NOMO-1 treated with DMSO at 0.1 percent for 48 hours (cell line): Measurements from ENCODE around the gene KRT76.
"Not testable (repeated sequence)": the region's sequence is repeated elsewhere in the genome, so short reads cannot be mapped to it uniquely, and the experiment has no call there.

Experiments
- DNase-seq: peaks from one replicate; lab custom pipeline; 2025; ENCODE audit not compliant: unreplicated experiment; lab: John Stamatoyannopoulos, UW

The KRT76 gene

DNA sequence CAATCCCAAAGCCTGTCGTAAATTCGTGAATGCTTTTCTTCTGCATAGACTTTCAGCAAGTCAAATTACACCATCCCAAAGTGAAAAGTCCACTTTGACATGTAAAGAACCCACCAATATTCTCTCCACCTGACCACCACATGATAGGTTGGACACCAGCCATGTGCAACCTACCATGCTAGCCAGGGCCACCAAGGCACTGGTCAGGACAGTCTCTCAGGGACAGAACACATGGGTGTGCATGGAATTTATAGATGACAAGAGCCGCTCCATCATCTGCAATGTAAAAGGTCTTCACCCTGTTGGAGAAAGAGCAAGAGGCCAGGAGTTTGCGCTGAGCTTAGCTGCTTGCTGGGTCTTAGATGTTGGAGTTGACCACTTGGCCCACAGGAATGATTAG is 5.4 kb upstream of the KRT76 start:
- no peak for DNase-seq

DNA sequence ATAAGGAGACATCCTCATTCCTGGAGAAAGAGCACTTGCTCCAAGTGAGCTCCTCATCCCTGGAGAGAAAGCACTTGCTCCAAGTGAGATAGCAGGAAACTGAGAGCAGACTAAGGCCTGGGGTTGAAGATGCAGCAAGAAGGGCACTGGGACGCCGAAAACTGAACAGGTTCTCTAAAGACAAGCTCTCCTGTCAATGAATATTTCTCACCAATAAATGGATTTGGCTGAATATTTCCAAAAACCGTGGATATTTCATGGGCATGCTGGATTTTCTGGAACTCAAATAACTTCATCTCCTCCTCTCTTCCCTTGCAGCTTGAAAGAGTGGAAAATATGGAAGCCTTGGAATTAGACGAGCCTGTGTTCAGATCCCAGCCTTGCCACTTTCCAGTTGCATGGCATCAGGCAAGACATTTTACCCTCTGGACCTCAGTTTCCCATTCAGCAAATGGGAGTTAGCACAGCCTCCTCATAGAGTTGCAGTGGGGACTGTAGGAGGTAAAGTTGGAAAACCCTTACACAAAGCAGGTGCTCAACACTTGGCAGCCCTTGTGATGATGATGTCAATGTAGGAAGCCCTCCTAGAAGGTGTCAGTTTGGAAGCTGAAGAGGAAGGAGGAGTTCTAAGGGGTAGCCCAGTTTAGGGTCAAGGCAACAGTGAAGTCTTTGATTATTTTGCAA is 4.4 kb upstream of the KRT76 start:
- no peak for DNase-seq

DNA sequence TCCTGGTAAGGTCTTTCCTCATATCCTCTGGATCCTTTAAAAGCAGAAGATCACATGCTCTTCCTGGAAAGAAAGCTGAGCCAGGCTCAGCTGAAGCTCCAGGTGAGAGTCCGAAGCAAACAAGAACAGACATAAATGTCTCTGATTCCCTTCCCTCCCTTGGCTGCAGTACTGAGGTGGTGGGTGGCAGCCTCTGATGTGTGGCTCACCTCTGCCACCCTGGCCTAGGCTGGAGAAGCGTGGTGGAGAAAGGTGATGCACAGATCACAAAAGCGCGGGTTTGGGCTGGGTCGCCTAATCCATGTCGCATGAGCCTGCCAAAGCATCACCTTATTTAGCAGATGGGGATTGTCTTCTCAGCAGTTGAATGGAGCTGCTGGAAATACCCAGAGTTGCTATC is 2.8 kb upstream of the KRT76 start:
- DNase-seq, result no peak

DNA sequence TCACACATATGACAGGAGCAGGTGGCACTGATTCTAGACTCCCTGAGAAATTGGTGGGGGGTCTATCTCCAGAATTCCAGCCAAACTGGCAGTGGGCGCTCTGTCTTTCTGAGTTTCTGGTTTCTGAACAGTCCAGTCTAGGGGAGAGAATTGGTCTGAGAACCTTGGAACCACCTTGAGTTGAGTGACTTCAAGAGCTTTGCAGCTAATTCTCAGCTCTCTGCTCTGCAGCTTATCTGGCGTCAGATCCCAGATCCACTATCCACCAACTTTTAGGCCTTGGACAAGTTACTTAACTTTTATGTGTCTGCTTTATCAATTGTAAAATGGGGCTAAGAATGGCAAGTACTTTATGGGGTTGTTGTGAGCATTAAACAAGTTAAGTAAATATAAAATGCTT is 1.7 kb upstream of the KRT76 start:
- DNase-seq, result no peak

DNA sequence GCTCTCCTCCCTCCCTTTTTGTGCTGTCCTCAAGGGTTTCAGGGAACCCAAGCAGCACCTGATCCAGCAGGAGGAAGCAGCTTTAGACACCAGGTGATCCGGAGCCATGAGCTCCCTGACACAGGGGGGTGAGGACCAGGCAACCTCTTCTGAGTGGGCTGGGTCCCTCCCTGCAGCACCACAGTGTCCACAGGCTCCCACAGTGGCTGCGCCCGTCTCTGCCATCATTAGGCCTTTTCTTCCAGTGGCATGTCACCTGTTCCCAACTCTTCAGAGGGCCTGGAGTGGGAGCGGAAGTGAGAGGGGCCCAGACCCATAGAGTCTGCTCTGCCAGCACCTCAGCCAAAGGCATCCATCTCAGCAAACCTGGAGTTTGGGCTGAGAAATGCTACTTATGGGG is 421 bp upstream of the KRT76 start:
- DNase-seq, result no peak

- DNase-seq, result no peak
Measured at GRCh38 chr12:52776435-52776834, 710 bp downstream of the KRT76 start.

DNA sequence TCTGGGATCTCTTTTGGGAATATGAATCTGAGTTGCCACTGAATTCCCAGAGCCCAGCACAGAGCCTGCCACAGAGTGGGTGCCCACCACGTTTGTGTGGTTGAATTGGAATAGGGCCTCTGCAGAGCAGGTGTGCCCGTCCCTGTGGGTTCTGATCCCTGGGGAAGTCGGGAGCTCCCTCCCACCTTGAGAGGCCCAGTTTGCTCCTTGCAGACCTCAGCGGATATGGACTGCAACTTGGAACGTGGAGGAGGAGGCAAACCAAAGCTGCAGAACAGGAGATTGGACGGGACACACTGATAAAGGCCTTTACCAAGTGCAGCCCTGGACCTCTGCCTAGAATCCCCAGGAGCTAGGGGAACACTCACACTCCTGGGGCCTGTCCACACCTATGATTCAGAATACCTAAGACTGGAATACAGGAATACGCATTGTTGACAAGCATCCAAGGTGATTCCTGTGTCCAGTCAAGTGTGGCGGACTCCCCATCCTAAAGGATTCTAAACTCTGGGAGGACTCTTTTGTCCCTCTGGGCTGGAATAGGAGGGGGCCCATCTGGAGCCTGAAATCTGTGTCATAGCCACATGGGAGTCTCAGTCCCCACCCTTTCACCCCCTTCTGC is 2.4 kb downstream of the KRT76 start:
- DNase-seq, result no peak

GRCh38 chr12:52772772-52773171 is 4.4 kb downstream of the KRT76 start:
- no peak for DNase-seq

GRCh38 chr12:52772188-52772587 is 5.0 kb downstream of the KRT76 start:
- DNase-seq, result no peak

DNA sequence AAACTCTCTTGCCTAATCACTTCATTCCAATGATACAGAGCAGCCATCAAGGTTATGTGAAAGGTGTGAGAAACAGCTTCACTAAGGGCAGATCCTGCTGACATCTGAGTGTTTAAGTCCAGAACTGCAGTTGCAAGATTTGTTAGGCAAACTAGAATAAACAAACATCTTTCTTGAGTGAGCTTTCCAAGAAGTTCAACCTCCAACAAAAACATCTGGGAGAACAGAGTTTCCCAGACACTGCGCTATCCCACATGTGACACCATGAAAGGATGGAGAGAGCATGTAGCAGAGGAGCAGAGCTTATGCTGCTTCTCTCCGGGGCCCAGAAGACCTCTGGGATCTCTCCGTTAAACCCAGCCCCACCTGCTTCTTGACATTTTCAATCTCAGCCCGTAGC is 5.6 kb downstream of the KRT76 start:
- DNase-seq, result no peak

DNA sequence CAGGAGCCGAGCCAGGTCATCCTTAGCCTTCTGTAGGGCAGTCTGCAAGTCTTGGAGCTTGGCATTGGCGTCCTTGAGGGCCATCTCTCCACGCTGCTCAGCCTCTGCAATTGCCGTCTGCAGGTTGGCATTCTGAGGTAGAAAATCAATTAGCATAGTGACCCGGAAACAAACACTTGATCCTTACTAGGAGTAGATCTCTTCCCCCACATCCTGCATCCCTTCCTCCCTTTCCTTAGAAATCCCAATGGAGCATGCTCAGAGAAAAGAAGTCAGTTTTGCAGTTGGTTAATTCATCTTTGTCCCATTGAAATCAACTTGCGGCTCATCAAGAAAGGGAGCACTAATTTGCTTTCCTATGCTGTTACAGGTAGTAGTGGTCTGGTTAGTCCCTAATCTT is 6.1 kb downstream of the KRT76 start:
- DNase-seq, result no peak

DNA sequence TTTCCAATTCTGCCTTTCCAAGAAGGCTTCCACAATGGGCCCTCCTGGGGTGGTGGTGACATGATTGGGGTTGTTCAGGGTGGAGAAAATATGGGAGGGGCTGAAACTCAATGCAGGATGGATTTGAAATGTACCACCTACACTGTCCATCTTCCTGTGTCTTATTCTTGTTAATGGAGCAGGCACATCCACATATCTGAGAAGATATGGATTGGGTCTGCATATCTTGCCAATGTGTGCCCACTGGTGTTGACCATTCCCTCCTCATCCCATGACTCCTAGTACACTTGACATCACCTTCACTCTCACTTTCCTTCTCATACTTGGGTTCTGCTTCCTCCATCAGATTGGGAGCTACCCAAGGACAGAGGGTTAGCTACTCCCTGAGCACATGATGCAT is 7.2 kb downstream of the KRT76 start:
- no peak for DNase-seq

- no peak for DNase-seq
Measured at GRCh38 chr12:52769354-52769753, 7.8 kb downstream of the KRT76 start.

DNA sequence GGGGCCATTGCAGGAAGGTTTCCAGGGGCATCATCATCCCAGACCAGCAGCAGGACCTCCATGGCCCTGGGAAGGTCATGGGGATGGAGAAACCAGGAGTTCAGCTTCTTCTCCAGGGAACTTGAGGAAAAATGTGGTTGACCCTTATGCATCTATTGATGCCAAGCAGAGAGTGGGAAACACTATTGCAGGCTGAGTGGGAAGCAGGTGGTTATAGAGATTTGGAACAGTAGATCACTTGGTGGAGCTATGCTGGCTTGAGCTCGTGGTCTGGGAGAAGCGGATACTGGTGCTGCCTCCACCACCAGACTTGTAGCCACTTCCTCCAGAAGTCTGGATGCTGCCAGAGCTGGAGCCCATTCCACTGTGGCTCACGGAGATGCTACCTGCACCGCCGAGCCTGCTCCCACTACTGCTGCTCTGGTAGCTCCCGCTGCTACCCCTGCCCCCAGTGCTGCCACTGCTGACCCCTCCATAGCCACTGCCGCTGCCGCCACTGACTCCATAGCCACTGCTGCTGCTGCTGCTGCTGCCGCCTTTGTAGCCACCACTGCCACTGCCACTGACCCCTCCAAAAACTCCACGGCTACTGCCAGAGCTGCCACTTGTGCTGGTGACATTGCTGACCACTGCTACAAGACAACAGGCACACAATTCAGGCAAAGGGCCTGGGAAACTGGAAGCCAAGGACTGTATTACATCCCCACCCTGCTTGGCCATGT is 8.5 kb downstream of the KRT76 start:
- DNase-seq, result no peak

GRCh38 chr12:52767427-52767826 is 9.7 kb downstream of the KRT76 start:
- no peak for DNase-seq

DNA sequence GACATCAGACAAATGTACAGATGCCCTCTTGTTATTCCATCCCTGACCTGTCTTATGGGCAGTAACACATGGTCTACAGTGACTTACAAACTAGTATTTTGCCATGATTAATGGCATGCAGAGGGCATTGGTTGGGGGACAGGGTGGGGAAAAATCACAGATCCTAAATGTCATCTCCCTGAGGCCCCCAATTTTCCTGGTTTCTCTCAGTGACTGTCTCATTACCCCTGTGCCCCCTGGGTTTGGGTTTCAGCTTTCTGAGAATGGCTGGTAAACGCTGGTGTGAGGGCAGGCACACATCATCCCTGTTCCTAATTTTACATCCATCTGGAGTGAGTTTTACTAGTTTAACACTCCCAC is 10.1 kb downstream of the KRT76 start:
- no peak for DNase-seq

DNA sequence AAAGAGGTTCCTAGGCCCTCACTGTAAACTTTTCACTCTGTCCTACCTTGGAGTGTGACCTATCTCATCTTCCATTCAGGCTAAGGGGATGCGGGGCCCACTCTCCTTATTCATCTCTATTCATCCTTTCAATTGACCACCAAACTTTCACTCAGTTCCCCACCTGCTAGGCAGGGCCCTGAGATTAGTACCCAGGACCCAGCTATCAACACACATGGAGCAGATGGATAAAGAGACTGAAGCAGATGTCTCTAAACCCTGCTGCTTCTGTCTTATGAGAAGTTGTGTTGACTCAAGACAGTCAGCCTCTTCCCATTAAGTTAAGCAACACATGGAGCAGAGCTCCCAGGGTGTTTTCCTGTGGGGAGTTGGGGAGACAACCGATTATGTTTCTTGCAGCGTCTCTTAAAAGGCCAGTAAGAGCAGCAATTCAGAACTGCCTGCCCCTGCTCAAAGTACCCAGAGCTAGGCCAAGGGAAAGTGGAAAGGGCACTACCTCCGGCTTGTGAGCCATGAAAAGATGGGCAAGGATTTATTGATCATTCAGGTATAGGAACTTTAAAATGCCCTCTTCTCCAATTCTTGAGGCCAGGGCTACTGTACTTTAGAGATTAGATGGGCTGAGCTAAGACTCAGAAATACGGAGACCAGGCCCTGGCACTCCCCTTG is 10.7 kb downstream of the KRT76 start:
- DNase-seq, result no peak

DNA sequence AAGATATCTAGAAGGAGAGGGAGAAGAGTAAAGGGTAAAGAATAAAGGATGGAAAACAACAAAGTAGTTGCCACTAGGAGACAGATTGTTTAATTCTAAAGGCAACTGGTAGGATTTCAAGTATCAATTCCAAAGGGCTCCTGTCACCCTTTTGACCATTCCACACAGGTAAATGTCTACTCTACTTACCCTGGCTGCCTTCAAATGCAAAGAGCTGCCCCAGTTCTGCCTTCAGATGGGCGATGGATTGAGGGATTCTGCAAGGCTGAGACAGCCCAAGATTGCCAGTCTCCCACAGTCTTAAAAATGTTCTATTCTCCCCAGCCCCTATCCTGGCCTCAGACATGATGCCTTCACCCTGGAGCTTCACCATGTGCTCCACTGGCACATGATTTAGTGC is 11.4 kb downstream of the KRT76 start:
- no peak for DNase-seq

DNA sequence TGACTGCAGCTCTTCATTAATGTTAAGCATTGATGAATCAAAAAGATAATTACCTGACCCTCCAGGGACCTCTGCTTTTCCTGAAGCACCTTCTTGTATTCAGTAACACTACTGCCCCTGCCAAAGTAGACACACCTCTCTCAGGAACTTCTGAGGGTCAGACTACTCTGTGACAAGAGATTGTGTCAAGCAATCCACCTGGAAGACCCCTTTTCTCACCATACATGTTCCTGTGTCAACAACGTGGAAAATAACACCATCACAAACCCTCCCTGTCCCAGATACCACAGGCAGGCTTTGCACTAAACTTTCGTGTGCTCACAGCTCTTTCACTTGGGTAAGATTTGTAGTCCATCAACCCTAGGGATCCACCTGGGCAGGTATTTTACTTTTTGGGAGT is 13.2 kb downstream of the KRT76 start:
- no peak for DNase-seq

GRCh38 chr12:52763036-52763659 is 14.0 kb downstream of the KRT76 start:
- no peak for DNase-seq

GRCh38 chr12:52761802-52762201 is 15.3 kb downstream of the KRT76 start:
- DNase-seq, result no peak

- not testable (repeated sequence) for DNase-seq
Measured at GRCh38 chr12:52761218-52761617, 15.9 kb downstream of the KRT76 start.
